T47D (cell line): ENCODE results near the gene BTBD9.

ENCODE experiments used
- DNase-seq, 2 experiments: peaks; one replicate each; pipeline versions ENCODE4 v3.0.0 to v3.0.0-alpha.2; 2011 to 2012; ENCODE audit warnings: low read depth in 1 of 2, low spot score in 1 of 2
- JUND ChIP-seq: IDR thresholded peaks from 2 replicates; pipeline ENCODE4 v1.6.1; 2012; ENCODE audit warnings: low read depth
- in situ Hi-C: cut with HindIII; loops from 2 replicates; pipeline ENCODE4 v1.10.0; 2016; ENCODE audit warnings: low sequenced_read_pairs, low pct_unique_long_range_greater_than_20kb

BTBD9 gene

GRCh38 chr6:38150021-38150420, 489.7 kb downstream of the BTBD9 start:
- TF ChIP-seq JUND: no peak
- in situ Hi-C loops: no loop called here
- no peak for DNase-seq

DNA sequence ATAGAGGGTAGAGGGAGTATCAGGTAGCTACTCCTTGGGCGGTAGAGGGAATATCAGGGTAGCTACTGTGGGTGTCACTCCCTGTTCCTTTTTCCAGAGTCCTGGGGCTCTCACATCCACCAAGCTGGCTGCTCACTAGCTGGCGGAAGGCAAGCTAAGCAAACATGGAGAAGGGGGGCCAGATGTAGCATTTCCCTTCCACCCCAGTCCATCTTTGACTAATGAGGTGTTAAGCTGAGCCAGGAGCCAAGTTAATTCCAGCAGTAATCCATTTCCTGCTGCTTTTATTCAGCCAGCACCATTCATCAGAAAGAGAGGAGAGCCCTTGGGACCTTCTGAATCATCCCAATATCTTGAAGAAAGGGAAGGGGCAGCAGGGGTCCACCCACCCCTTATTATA, 490.2 kb downstream of the BTBD9 start:
- TF ChIP-seq JUND: no peak
- DNase-seq: no peak
- in situ Hi-C loops: no loop called here

- DNase-seq: no peak
- in situ Hi-C loops: no loop called here
- TF ChIP-seq JUND: no peak
Measured at GRCh38 chr6:38148606-38149005, 491.1 kb downstream of the BTBD9 start.

DNA sequence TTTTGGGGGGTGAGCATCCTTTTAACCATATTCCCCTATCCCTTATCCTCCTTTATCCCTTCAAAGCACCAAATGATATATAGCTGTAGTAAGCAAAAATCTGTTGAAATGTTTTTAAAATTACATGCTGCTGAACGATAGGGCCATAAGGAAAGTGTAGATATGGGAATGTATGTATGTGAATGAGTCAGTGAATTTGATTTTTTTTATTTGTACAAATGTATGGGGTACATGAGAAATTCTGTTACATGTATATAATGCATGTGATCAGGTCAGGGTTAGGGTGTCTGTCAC, 493.0 kb downstream of the BTBD9 start:
- in situ Hi-C loops: no loop called here
- no peak for TF ChIP-seq JUND
- DNase-seq: no peak

GRCh38 chr6:38146021-38146733, 493.6 kb downstream of the BTBD9 start:
- TF ChIP-seq JUND: no peak
- peak in 1 of 2 experiments; percentile 34 for DNase-seq
- in situ Hi-C loops: no loop called here

- TF ChIP-seq JUND: no peak
- no peak for DNase-seq
- in situ Hi-C loops: no loop called here
Measured at GRCh38 chr6:38144365-38144945, 495.3 kb downstream of the BTBD9 start.

DNA sequence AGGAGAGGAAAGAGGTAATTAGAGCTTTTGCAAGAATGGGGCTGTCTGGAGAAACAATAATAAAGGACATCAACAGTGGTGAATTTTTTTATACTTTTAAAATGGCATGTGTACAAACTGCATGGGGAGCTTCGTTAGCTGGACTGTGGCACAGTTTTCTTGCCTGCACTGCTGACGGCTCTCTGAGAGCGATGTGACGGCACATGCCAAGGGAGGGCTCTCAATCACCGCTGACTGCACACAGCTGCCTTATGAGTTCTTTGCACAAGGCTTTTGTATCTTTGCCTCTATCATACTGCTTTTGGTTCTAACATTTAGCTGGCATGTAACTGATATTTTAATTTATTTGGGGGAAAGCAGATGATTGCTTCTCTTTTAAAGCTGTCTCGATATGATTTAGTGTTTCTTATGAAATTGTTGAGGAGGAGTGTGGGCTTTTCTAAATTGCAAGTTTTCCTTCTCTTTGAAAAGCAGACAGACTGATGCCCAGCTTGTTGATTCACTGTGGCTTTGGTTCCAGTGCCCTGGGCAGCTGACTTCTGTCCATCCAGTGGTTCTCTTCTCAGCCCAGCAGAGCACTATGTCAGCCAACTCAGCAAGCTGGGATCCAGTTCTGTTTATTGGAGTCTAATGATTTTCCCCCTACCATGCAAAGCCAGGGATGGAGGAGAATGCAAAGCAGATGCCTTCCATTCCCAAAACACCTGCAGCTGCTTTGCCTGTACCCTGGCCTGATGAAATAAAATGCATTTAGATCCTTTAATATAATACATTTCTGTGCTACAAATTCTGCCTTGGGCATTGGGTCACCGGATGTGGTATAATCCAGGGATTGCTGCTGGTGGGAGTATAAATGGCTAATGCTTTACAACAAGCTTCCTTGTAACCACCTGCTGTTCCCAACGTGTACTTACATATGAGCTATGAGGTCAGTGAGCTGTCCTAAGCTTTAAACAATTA, 496.3 kb downstream of the BTBD9 start:
- in situ Hi-C loops: no loop called here
- no peak for DNase-seq
- TF ChIP-seq JUND: no peak

- no peak for DNase-seq
- in situ Hi-C loops: no loop called here
- no peak for TF ChIP-seq JUND
Measured at GRCh38 chr6:38142178-38142902, 497.4 kb downstream of the BTBD9 start.

DNA sequence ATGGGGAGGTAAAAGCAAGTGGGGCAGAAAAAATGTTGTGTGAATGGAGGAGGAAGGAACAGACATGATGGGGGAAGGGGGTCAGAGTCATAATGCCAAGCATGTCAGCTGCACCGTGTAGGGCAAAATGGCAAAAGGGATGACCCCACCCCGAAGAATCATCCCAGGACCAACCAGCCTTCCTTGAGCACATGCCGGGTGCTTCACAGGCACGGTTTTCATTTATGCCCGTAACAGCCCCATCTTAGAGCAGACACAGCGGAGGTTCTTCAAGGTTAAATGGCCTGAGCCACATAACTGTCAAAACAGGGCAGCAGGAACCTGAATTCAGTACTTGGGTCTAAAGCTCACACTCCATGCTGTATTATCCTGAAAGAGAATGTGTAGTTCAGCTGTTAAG, 498.0 kb downstream of the BTBD9 start:
- no peak for TF ChIP-seq JUND
- in situ Hi-C loops: no loop called here
- no peak for DNase-seq

DNA sequence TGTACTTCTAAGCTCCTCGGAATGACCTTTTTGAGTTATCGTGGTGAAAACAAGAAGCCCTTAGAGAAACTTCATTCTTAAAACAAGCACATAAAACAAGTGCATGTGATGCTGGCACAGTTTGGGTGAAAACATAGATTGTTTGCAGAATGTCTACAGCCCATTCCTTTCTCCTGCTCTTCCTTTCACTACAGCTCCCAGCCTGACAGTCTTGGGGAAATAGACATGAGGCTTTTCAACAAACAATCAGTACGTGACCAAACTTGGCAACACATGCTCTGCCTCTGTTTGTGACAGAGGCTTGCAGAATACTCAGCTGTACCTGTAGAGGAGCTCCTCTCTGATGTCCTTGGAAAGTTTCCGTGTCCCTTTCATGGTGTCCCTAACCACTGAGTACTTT, 498.6 kb downstream of the BTBD9 start:
- in situ Hi-C loops: no loop called here
- peak in 1 of 2 experiments; percentile 22 for DNase-seq
- no peak for TF ChIP-seq JUND

- DNase-seq: no peak
- in situ Hi-C loops: no loop called here
- TF ChIP-seq JUND: no peak
Measured at GRCh38 chr6:38138374-38138773, 501.4 kb downstream of the BTBD9 start.

DNA sequence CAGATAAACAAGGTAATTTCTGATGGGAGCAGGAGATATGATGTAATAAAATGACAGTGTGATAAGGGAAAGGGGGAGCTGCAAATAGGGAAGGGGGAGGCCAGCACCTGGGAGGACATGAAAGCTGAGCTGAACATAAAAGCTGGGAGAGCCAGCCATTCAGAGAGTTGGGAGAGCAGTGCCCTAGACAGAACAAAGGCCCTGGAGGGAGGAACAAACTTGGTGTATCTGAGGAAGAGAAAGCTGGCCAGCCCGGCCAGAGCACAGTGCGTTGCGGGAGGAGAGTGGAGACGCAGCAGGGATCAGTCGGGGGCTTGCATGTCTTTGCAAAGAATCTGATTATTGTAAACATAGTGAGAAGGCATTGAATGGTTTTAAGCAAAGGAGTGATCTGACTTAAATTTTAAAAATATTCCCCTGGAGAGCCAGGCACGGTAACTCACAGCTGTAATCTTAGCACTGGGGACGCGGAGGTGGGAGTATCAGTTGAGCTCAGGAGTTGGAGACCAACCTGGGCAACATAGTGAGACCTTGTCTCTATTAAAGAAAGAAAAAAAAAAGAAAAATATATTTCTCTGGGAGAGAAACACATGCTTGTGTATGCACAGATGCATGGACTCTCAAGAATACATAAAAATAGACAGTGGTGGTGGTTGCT, 502.0 kb downstream of the BTBD9 start:
- in situ Hi-C loops: no loop called here
- DNase-seq: no peak
- TF ChIP-seq JUND: no peak
